ENCODE data around the gene INPP5B. TPM values are rescaled to one million over a fixed set of nuclear protein-coding genes. Genes with fewer than 3 reads are reported as not detected.

INPP5B gene
- total RNA-seq, 1 experiment from 2014 or later, result 26.8 TPM

- Mint-ChIP-seq H3K27ac (no peak overlapping the region), H3K36me3 (peaks cover 39% of the 10 kb centered on the region), H3K9me3 (no peaks in the 10 kb centered on the region), H3K27me3 (ENCODE audit: low read depth) (no peaks in the 10 kb centered on the region), H3K4me1 (no peaks in the 10 kb centered on the region), H3K4me3 (no peak overlapping the region)
- DNase-seq (ENCODE audit: low spot score) (no peak), ATAC-seq (no peak)
- no peak for TF ChIP-seq ZNF121 (CRISPR knock-in tag; IDR thresholded peaks at IDR 0.05)
- no peak for TF ChIP-seq ETV6 (CRISPR knock-in tag; IDR thresholded peaks at IDR 0.05)
- ChIA-PET CTCF (interaction anchor here (1.8 kb wide), 1 partner anchor 20 kb away, joined by 5 read pairs; the partner anchor contains the start of gene MTF1), POLR2A (no interaction called here)
These were observed 67.0 kb downstream of the INPP5B start for GRCh38 chr1:37879865-37880264.

DNA sequence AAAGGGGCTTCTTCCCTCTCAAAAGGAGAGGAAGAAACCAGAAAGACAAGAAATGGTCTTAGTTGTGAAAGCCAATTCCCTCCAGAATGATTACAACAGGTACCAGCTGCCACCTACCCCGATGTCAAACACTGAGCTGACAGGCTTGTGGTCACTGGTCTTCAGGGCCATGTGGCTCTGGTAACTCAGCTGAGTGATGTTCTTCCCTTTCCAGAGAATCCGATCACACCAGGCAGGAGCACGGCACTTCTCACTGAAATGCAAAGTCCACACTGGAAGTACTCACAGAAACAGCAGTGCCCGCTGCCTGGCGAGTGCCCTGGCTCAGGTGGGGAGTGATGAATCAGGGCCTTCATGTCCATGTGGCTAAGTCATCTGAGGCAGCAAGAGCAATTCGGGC lies 68.8 kb downstream of the INPP5B start:
- no peak for ATAC-seq
- H3K27ac Mint-ChIP-seq, result no peak overlapping the region
- no peak for TF ChIP-seq OVOL2 (CRISPR knock-in tag; IDR thresholded peaks at IDR 0.05; ENCODE audit: borderline replicate concordance)
- TF ChIP-seq ZNF232 (CRISPR knock-in tag; IDR thresholded peaks at IDR 0.05), result no peak
- TF ChIP-seq HMGA2 (CRISPR knock-in tag; IDR thresholded peaks at IDR 0.05), result no peak
- no peak for TF ChIP-seq PRRX2 (CRISPR knock-in tag; IDR thresholded peaks at IDR 0.05)
- no peak for TF ChIP-seq NFATC4 (CRISPR knock-in tag; IDR thresholded peaks at IDR 0.05)
- TF ChIP-seq JAZF1 (CRISPR knock-in tag; IDR thresholded peaks at IDR 0.05), result no peak
- TF ChIP-seq, protein P1, sequence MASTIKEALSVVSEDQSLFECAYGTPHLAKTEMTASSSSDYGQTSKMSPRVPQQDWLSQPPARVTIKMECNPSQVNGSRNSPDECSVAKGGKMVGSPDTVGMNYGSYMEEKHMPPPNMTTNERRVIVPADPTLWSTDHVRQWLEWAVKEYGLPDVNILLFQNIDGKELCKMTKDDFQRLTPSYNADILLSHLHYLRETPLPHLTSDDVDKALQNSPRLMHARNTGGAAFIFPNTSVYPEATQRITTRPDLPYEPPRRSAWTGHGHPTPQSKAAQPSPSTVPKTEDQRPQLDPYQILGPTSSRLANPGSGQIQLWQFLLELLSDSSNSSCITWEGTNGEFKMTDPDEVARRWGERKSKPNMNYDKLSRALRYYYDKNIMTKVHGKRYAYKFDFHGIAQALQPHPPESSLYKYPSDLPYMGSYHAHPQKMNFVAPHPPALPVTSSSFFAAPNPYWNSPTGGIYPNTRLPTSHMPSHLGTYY (CRISPR knock-in tag; IDR thresholded peaks at IDR 0.05), result no peak
- TF ChIP-seq ZNF263 (CRISPR knock-in tag; IDR thresholded peaks at IDR 0.05; ENCODE audit: low read depth), result no peak
- no peak for TF ChIP-seq ZNF425 (CRISPR knock-in tag; conservative IDR thresholded peaks at IDR 0.05)
- TF ChIP-seq, protein P2, sequence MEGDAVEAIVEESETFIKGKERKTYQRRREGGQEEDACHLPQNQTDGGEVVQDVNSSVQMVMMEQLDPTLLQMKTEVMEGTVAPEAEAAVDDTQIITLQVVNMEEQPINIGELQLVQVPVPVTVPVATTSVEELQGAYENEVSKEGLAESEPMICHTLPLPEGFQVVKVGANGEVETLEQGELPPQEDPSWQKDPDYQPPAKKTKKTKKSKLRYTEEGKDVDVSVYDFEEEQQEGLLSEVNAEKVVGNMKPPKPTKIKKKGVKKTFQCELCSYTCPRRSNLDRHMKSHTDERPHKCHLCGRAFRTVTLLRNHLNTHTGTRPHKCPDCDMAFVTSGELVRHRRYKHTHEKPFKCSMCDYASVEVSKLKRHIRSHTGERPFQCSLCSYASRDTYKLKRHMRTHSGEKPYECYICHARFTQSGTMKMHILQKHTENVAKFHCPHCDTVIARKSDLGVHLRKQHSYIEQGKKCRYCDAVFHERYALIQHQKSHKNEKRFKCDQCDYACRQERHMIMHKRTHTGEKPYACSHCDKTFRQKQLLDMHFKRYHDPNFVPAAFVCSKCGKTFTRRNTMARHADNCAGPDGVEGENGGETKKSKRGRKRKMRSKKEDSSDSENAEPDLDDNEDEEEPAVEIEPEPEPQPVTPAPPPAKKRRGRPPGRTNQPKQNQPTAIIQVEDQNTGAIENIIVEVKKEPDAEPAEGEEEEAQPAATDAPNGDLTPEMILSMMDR (IDR thresholded peaks at IDR 0.05), result no peak
- TF ChIP-seq IRF2 (CRISPR knock-in tag; IDR thresholded peaks at IDR 0.05; ENCODE audit: borderline replicate concordance, low read depth), result no peak
- no peak for TF ChIP-seq GABPB1 (CRISPR knock-in tag; IDR thresholded peaks at IDR 0.05)
- no peak for TF ChIP-seq TCF7 (CRISPR knock-in tag; IDR thresholded peaks at IDR 0.05; ENCODE audit: low read depth)
- no peak for TF ChIP-seq ZNF121 (CRISPR knock-in tag; IDR thresholded peaks at IDR 0.05)
- no peak for TF ChIP-seq ZNF423 (CRISPR knock-in tag; IDR thresholded peaks at IDR 0.05)
- no peak for TF ChIP-seq SMAD3 (CRISPR knock-in tag; IDR thresholded peaks at IDR 0.05; ENCODE audit: borderline replicate concordance)
- no peak for TF ChIP-seq ATF1 (CRISPR knock-in tag; IDR thresholded peaks at IDR 0.05)
- H3K9me3 Mint-ChIP-seq, result no peaks in the 10 kb centered on the region
- no peak for DNase-seq (ENCODE audit: low spot score)
- ChIA-PET CTCF (interaction anchor here (1.0 kb wide), 1 partner anchor 16 kb away, joined by 3 read pairs; no protein-coding TSS in a partner anchor), POLR2A (no interaction called here)
- no peaks in the 10 kb centered on the region for H3K4me1 Mint-ChIP-seq
- H3K4me3 Mint-ChIP-seq, result no peak overlapping the region
- H3K27me3 Mint-ChIP-seq (ENCODE audit: low read depth), result no peaks in the 10 kb centered on the region
- peaks cover 50% of the 10 kb centered on the region for H3K36me3 Mint-ChIP-seq

GRCh38 chr1:37875833-37876232 lies 71.0 kb downstream of the INPP5B start:
- Mint-ChIP-seq H3K9me3 (no peaks in the 10 kb centered on the region), H3K27ac (0 out of 2 replicates have a peak overlapping the region, but pooled peaks have one; percentile 49), H3K36me3 (peaks cover 41% of the 10 kb centered on the region), H3K27me3 (ENCODE audit: low read depth) (no peaks in the 10 kb centered on the region), H3K4me3 (no peak overlapping the region), H3K4me1 (no peaks in the 10 kb centered on the region)
- ATAC-seq, result peak; percentile 48; the same call in 1 of the 2 replicates
- CTCF ChIA-PET, result interaction anchor here (0.5 to 2.8 kb wide), 10 partner anchors 11 to 951 kb away, joined by 3 to 20 read pairs (median 4); partner anchors contain the start of gene MTF1
- no peak for DNase-seq (ENCODE audit: low spot score)
- POLR2A ChIA-PET, result interaction anchor here (0.6 kb wide), 1 partner anchor 863 kb away, joined by 3 read pairs; no protein-coding TSS in a partner anchor
- no peak for TF ChIP-seq SMAD4 (CRISPR knock-in tag; IDR thresholded peaks at IDR 0.05)
- no peak for TF ChIP-seq PRDM15 (CRISPR knock-in tag; IDR thresholded peaks at IDR 0.05)
- no peak for TF ChIP-seq NFE2L1 (CRISPR knock-in tag; IDR thresholded peaks at IDR 0.05)
- TF ChIP-seq SOX15 (CRISPR knock-in tag; IDR thresholded peaks at IDR 0.05), result no peak
- TF ChIP-seq, protein P3, sequence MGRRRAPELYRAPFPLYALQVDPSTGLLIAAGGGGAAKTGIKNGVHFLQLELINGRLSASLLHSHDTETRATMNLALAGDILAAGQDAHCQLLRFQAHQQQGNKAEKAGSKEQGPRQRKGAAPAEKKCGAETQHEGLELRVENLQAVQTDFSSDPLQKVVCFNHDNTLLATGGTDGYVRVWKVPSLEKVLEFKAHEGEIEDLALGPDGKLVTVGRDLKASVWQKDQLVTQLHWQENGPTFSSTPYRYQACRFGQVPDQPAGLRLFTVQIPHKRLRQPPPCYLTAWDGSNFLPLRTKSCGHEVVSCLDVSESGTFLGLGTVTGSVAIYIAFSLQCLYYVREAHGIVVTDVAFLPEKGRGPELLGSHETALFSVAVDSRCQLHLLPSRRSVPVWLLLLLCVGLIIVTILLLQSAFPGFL (CRISPR knock-in tag; IDR thresholded peaks at IDR 0.05; ENCODE audit: borderline replicate concordance), result no peak
- TF ChIP-seq, protein P4, sequence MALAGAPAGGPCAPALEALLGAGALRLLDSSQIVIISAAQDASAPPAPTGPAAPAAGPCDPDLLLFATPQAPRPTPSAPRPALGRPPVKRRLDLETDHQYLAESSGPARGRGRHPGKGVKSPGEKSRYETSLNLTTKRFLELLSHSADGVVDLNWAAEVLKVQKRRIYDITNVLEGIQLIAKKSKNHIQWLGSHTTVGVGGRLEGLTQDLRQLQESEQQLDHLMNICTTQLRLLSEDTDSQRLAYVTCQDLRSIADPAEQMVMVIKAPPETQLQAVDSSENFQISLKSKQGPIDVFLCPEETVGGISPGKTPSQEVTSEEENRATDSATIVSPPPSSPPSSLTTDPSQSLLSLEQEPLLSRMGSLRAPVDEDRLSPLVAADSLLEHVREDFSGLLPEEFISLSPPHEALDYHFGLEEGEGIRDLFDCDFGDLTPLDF (CRISPR knock-in tag; IDR thresholded peaks at IDR 0.05), result no peak
